Middle frontal gyrus (tissue), 1 donor: ENCODE results near the gene INTS15.

ENCODE experiments used
- DNase-seq: peaks from one replicate; pipeline ENCODE4 v3.0.0-alpha.2; 2015; ENCODE audit warnings: low spot score; ENCODE audit errors: extremely low spot score

Gene INTS15

GRCh38 chr7:6655636-6656385 is 66.0 kb downstream of the INTS15 start:
- no peak for DNase-seq

DNA sequence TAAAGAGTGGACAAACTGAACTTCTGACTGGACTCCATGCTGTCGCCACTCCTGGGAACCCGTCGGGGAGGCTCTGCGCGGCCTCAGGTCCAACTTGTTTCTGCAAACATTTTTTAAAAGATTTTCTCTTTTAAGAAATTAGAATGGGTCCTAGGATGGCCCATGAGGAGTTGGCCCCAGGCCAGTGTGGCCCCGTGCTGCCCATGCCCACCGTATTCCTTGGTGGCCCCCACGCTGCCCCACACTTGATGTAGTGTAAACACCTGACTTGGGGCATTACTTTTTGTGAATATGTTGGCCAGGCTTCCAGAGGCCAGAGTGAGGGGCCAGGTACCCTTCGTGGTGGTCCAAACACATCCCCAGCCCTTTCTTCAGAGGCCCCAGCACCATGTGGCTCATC is 66.6 kb downstream of the INTS15 start:
- DNase-seq = no peak
